Activated CD4-positive, alpha-beta memory T cell treated with anti-CD3 and anti-CD28 coated beads, Interleukin-2, amount 10 ng/mL, durations not matched to agents 7 days and 5 days (primary cell): Measurements from ENCODE around the gene ACER2. TPM values are rescaled to one million over a fixed set of nuclear protein-coding genes. Genes with fewer than 3 reads are reported as not detected.
"Not testable (repeated sequence)": the region's sequence is repeated elsewhere in the genome, so short reads cannot be mapped to it uniquely, and the experiment has no call there.

ENCODE experiments used
- CTCF ChIA-PET: fragments of 350-600 bp; sonication (Branson Sonifier 250); formaldehyde crosslinking; loops from one replicate; lab custom pipeline; 2021; ENCODE audit warnings: antibody characterized with exemption, inconsistent platforms; lab: Charles Lee
- POLR2A ChIA-PET: fragments of 350-600 bp; sonication (Branson Sonifier 250); formaldehyde crosslinking; loops from one replicate; lab custom pipeline; 2021; ENCODE audit warnings: antibody characterized with exemption; lab: Charles Lee
- DNase-seq: peaks from one replicate; pipeline ENCODE4 v3.0.0-alpha.2; 2020
- H3K27ac Mint-ChIP-seq: one replicate; pipeline ENCODE4 v1.8.0; 2021; ENCODE audit warnings: mild to moderate bottlenecking, mixed read lengths
- H3K27me3 Mint-ChIP-seq: one replicate; pipeline ENCODE4 v1.8.0; 2021; ENCODE audit warnings: mixed read lengths
- H3K36me3 Mint-ChIP-seq: one replicate; pipeline ENCODE4 v1.8.0; 2021; ENCODE audit warnings: low read depth, mixed read lengths
- H3K4me1 Mint-ChIP-seq: one replicate; pipeline ENCODE4 v1.8.0; 2021; ENCODE audit warnings: mixed read lengths
- H3K4me3 Mint-ChIP-seq: one replicate; pipeline ENCODE4 v1.8.0; 2021; ENCODE audit warnings: mild to moderate bottlenecking, mixed read lengths
- H3K9me3 Mint-ChIP-seq: one replicate; pipeline ENCODE4 v1.8.0; 2021; ENCODE audit warnings: mixed read lengths
- total RNA-seq, 2 experiments: library from RNA; stranded (reverse); gene quantifications; one replicate each; pipeline ENCODE4 v1.2.3, GENCODE V29; 2021

ACER2 gene
- total RNA-seq, 2 experiments from 2014 or later, result 3.2 to 3.3 TPM

- Mint-ChIP-seq H3K36me3 (no peaks in the 10 kb centered on the region), H3K9me3 (no peaks in the 10 kb centered on the region), H3K27me3 (peaks cover 8% of the 10 kb centered on the region), H3K4me1 (peaks cover 16% of the 10 kb centered on the region), H3K27ac (no peak overlapping the region), H3K4me3 (peak overlapping the region; percentile 92)
- ChIA-PET CTCF (no interaction called here), POLR2A (interaction anchor here (1.4 to 3.0 kb wide), 2 partner anchors 30 to 34 kb away, joined by 4 to 16 read pairs; partner anchors contain the start of gene RPS6)
- DNase-seq, result no peak
These were observed 1.3 kb downstream of the ACER2 start for GRCh38 chr9:19410195-19410503.

- POLR2A ChIA-PET, result interaction anchor here (3.0 kb wide), 1 partner anchor 31 kb away, joined by 16 read pairs; the partner anchor contains the start of gene RPS6
- H3K27me3 Mint-ChIP-seq, result peaks cover 6% of the 10 kb centered on the region
- no peaks in the 10 kb centered on the region for H3K36me3 Mint-ChIP-seq
- CTCF ChIA-PET, result no interaction called here
- no peak overlapping the region for H3K27ac Mint-ChIP-seq
- H3K4me3 Mint-ChIP-seq, result no peak overlapping the region
- H3K4me1 Mint-ChIP-seq, result peaks cover 16% of the 10 kb centered on the region
- DNase-seq, result no peak
- H3K9me3 Mint-ChIP-seq, result no peaks in the 10 kb centered on the region
These were observed 1.8 kb downstream of the ACER2 start for GRCh38 chr9:19410594-19410993.

- Mint-ChIP-seq H3K9me3 (no peaks in the 10 kb centered on the region), H3K4me3 (no peak overlapping the region), H3K36me3 (no peaks in the 10 kb centered on the region), H3K27me3 (peaks cover 3% of the 10 kb centered on the region), H3K4me1 (peaks cover 16% of the 10 kb centered on the region), H3K27ac (no peak overlapping the region)
- DNase-seq, result no peak
- POLR2A ChIA-PET, result no interaction called here
- CTCF ChIA-PET, result interaction anchor here (1.1 kb wide), 1 partner anchor 11 kb away, joined by 3 read pairs; no protein-coding TSS in a partner anchor
These were observed 2.5 kb downstream of the ACER2 start for GRCh38 chr9:19411316-19411715.

- H3K27me3 Mint-ChIP-seq, CTCF ChIA-PET, POLR2A ChIA-PET, H3K4me3 Mint-ChIP-seq, H3K9me3 Mint-ChIP-seq, H3K27ac Mint-ChIP-seq, H3K36me3 Mint-ChIP-seq, DNase-seq: not testable (repeated sequence)
- peaks cover 11% of the 10 kb centered on the region for H3K4me1 Mint-ChIP-seq
These were observed 4.6 kb downstream of the ACER2 start for GRCh38 chr9:19413456-19413855.

GRCh38 chr9:19416143-19416542 lies 7.3 kb downstream of the ACER2 start:
- H3K27ac Mint-ChIP-seq, result no peak overlapping the region
- no peaks in the 10 kb centered on the region for H3K36me3 Mint-ChIP-seq
- POLR2A ChIA-PET, result no interaction called here
- H3K27me3 Mint-ChIP-seq, result no peaks in the 10 kb centered on the region
- CTCF ChIA-PET, result no interaction called here
- no peak overlapping the region for H3K4me3 Mint-ChIP-seq
- no peaks in the 10 kb centered on the region for H3K4me1 Mint-ChIP-seq
- H3K9me3 Mint-ChIP-seq, result no peaks in the 10 kb centered on the region
- DNase-seq, result no peak

- Mint-ChIP-seq H3K9me3 (no peaks in the 10 kb centered on the region), H3K36me3 (peaks cover 2% of the 10 kb centered on the region), H3K27me3 (no peaks in the 10 kb centered on the region), H3K4me3 (no peak overlapping the region), H3K4me1 (no peaks in the 10 kb centered on the region), H3K27ac (no peak overlapping the region)
- ChIA-PET CTCF (interaction anchor here (0.9 kb wide), 1 partner anchor 37 kb away, joined by 5 read pairs; no protein-coding TSS in a partner anchor), POLR2A (interaction anchor here (1.7 kb wide), 1 partner anchor 41 kb away, joined by 5 read pairs; the partner anchor contains the start of gene RPS6)
- no peak for DNase-seq
These were observed 12.1 kb downstream of the ACER2 start for GRCh38 chr9:19420877-19421276.

- no peak for DNase-seq
- no peak overlapping the region for H3K27ac Mint-ChIP-seq
- H3K9me3 Mint-ChIP-seq, result no peaks in the 10 kb centered on the region
- ChIA-PET CTCF (interaction anchor here (1.4 kb wide), 1 partner anchor 42 kb away, joined by 5 read pairs; no protein-coding TSS in a partner anchor), POLR2A (no interaction called here)
- H3K4me1 Mint-ChIP-seq, result no peaks in the 10 kb centered on the region
- no peak overlapping the region for H3K4me3 Mint-ChIP-seq
- peaks cover 2% of the 10 kb centered on the region for H3K36me3 Mint-ChIP-seq
- H3K27me3 Mint-ChIP-seq, result no peaks in the 10 kb centered on the region
These were observed 14.4 kb downstream of the ACER2 start for GRCh38 chr9:19423163-19423562.

GRCh38 chr9:19424176-19424779 lies 15.5 kb downstream of the ACER2 start:
- Mint-ChIP-seq H3K27me3 (no peaks in the 10 kb centered on the region), H3K4me3 (no peak overlapping the region), H3K9me3 (no peaks in the 10 kb centered on the region), H3K4me1 (no peaks in the 10 kb centered on the region), H3K27ac (no peak overlapping the region), H3K36me3 (peaks cover 2% of the 10 kb centered on the region)
- DNase-seq, result no peak
- POLR2A ChIA-PET, result interaction anchor here (1.3 kb wide), 1 partner anchor 44 kb away, joined by 4 read pairs; the partner anchor contains the start of gene RPS6
- CTCF ChIA-PET, result interaction anchor here (1.0 to 1.5 kb wide), 2 partner anchors 30 to 40 kb away, joined by 4 to 5 read pairs; no protein-coding TSS in a partner anchor

GRCh38 chr9:19429595-19429994 lies 20.8 kb downstream of the ACER2 start:
- POLR2A ChIA-PET, result interaction anchor here (1.7 kb wide), 1 partner anchor 50 kb away, joined by 6 read pairs; the partner anchor contains the start of gene RPS6
- CTCF ChIA-PET, result interaction anchor here (1.0 to 1.1 kb wide), 2 partner anchors 35 to 36 kb away, joined by 3 to 4 read pairs; no protein-coding TSS in a partner anchor

GRCh38 chr9:19430201-19430760 lies 21.5 kb downstream of the ACER2 start:
- no peak overlapping the region for H3K4me3 Mint-ChIP-seq

More at GRCh38 chr9:19429595-19429994, 20.8 kb downstream of the ACER2 start:
- H3K27me3 Mint-ChIP-seq, result no peaks in the 10 kb centered on the region
- H3K9me3 Mint-ChIP-seq, result no peaks in the 10 kb centered on the region
- DNase-seq, result no peak
- peaks cover 2% of the 10 kb centered on the region for H3K4me1 Mint-ChIP-seq
- H3K36me3 Mint-ChIP-seq, result peaks cover 2% of the 10 kb centered on the region
- H3K27ac Mint-ChIP-seq, result no peak overlapping the region
- H3K4me3 Mint-ChIP-seq, result no peak overlapping the region

GRCh38 chr9:19431361-19432171 lies 22.8 kb downstream of the ACER2 start:
- POLR2A ChIA-PET, result interaction anchor here (1.7 kb wide), 1 partner anchor 52 kb away, joined by 6 read pairs; the partner anchor contains the start of gene RPS6
- CTCF ChIA-PET, result interaction anchor here (1.4 kb wide), 1 partner anchor 39 kb away, joined by 4 read pairs; no protein-coding TSS in a partner anchor
- no peaks in the 10 kb centered on the region for H3K9me3 Mint-ChIP-seq
- H3K36me3 Mint-ChIP-seq, result no peaks in the 10 kb centered on the region
- no peak overlapping the region for H3K27ac Mint-ChIP-seq
- H3K4me3 Mint-ChIP-seq, result no peak overlapping the region
- no peaks in the 10 kb centered on the region for H3K27me3 Mint-ChIP-seq
- DNase-seq, result no peak
- peaks cover 2% of the 10 kb centered on the region for H3K4me1 Mint-ChIP-seq

More at GRCh38 chr9:19430201-19430760, 21.5 kb downstream of the ACER2 start:
- POLR2A ChIA-PET, result interaction anchor here (1.7 kb wide), 1 partner anchor 51 kb away, joined by 6 read pairs; the partner anchor contains the start of gene RPS6
- CTCF ChIA-PET, result interaction anchor here (1.0 to 1.4 kb wide), 3 partner anchors 34 to 40 kb away, joined by 3 to 4 read pairs (median 4); no protein-coding TSS in a partner anchor
- H3K36me3 Mint-ChIP-seq, result no peaks in the 10 kb centered on the region
- no peaks in the 10 kb centered on the region for H3K9me3 Mint-ChIP-seq
- no peaks in the 10 kb centered on the region for H3K27me3 Mint-ChIP-seq
- no peak overlapping the region for H3K27ac Mint-ChIP-seq
- DNase-seq, result no peak
- H3K4me1 Mint-ChIP-seq, result peaks cover 2% of the 10 kb centered on the region

- H3K27ac Mint-ChIP-seq, result no peak overlapping the region
- no peaks in the 10 kb centered on the region for H3K9me3 Mint-ChIP-seq
- DNase-seq, result no peak
- POLR2A ChIA-PET, result no interaction called here
- peaks cover 2% of the 10 kb centered on the region for H3K4me1 Mint-ChIP-seq
- H3K36me3 Mint-ChIP-seq, result no peaks in the 10 kb centered on the region
- CTCF ChIA-PET, result no interaction called here
- H3K4me3 Mint-ChIP-seq, result no peak overlapping the region
- H3K27me3 Mint-ChIP-seq, result no peaks in the 10 kb centered on the region
These were observed 23.7 kb downstream of the ACER2 start for GRCh38 chr9:19432473-19432872.
